Gastrocnemius medialis (tissue), 4 donors: ENCODE measurements around the gene LRRC49. TPM values are rescaled to one million over a fixed set of nuclear protein-coding genes. Genes with fewer than 3 reads are reported as not detected.

Source experiments
- ATAC-seq, 2 donors: fragments of 150-250 bp; one replicate each; pipeline ENCODE4 v1.9.1; 2016
- DNase-seq, 2 donors: peaks; one replicate each; pipeline ENCODE4 v3.0.0-alpha.2; 2019
- H3K27ac ChIP-seq, 4 donors: fragments of 200-600 bp; sonication (generic); 1 replicate in 1 of 4; 2 replicates in 3 of 4; pipeline ENCODE4 v1.5.1; 2016 to 2018; ENCODE audit warnings: mild to moderate bottlenecking in 2 of 4, moderate library complexity in 1 of 4
- H3K27me3 ChIP-seq, 3 donors: fragments of 200-600 bp; sonication (generic) in 2 of 3; 1 replicate in 1 of 3; 2 replicates in 2 of 3; pipeline versions ENCODE4 v1.5.1 to v1.6.0; 2016 to 2019; ENCODE audit warnings: mild to moderate bottlenecking in 1 of 3, moderate library complexity in 1 of 3
- H3K36me3 ChIP-seq, 2 donors: fragments of 200-600 bp; sonication (generic) in 1 of 2; one replicate each; pipeline ENCODE4 v1.5.1; 2017 to 2018
- H3K4me1 ChIP-seq, 2 donors: fragments of 200-600 bp; sonication (generic) in 1 of 2; one replicate each; pipeline ENCODE4 v1.5.1; 2016 to 2017; ENCODE audit warnings: mild to moderate bottlenecking in 2 of 2
- H3K4me3 ChIP-seq, 4 donors: fragments of 200-600 bp; sonication (generic) in 3 of 4; 1 replicate in 1 of 4; 2 replicates in 3 of 4; pipeline ENCODE4 v1.5.1; 2016 to 2019; ENCODE audit warnings: mild to moderate bottlenecking in 2 of 4
- H3K9me3 ChIP-seq, 3 donors: fragments of 200-600 bp; sonication (generic) in 2 of 3; 1 replicate in 1 of 3; 2 replicates in 2 of 3; pipeline ENCODE4 v1.5.1; 2016 to 2019
- CTCF ChIP-seq, 5 experiments: fragments of 450-650 bp in 3 of 5; fragments of 200-600 bp in 2 of 5; sonication (generic) in 2 of 5; IDR thresholded peaks in 4 of 5; conservative IDR thresholded peaks in 1 of 5; 1 replicate in 4 of 5; 2 replicates in 1 of 5; pipeline ENCODE4 v1.5.1; 2016 to 2019; ENCODE audit warnings: antibody characterized with exemption in 5 of 5, mild to moderate bottlenecking in 3 of 5, moderate library complexity in 3 of 5
- POLR2A ChIP-seq, 2 donors: fragments of 450-650 bp; IDR thresholded peaks; one replicate each; pipeline ENCODE4 v1.6.1; 2017; ENCODE audit warnings: antibody characterized with exemption in 2 of 2, mild to moderate bottlenecking in 2 of 2, moderate library complexity in 2 of 2
- in situ Hi-C, 4 donors: fragments of 200-750 bp; cut with MboI; loops; one replicate each; pipeline versions ENCODE4 v1.15.0 to v1.8.0; 2017; ENCODE audit warnings: low sequenced_read_pairs in 4 of 4
- intact Hi-C: fragments of 100-400 bp; cut with DNase I; formaldehyde crosslinking; loops from one replicate; pipeline ENCODE4 v1.15.1; 2023; ENCODE audit warnings: low total_unique reads
- total RNA-seq, 4 donors: library from RNA; depleted of rRNA; stranded (reverse); fragments of >200 nt; gene quantifications; one replicate each; pipeline versions ENCODE4 v1.1.0 to v1.2.3, GENCODE V29; 2016

Gene LRRC49
- total RNA-seq, 4 donors from 2014 or later: 0.51 to 5.0 (median 2.8) TPM

GRCh38 chr15:70852501-70853317, 39.9 kb upstream of the LRRC49 start:
- TF ChIP-seq CTCF (IDR thresholded peaks at IDR 0.05 in 4 of 5, conservative IDR thresholded peaks at IDR 0.05 in 1 of 5) (no peak), POLR2A (IDR thresholded peaks at IDR 0.05) (no peak)
- DNase-seq (no peak), ATAC-seq (no peak)
- H3K27me3 ChIP-seq: no peaks in the 10 kb centered on the region
- in situ Hi-C loops: no loop called here
- peak overlapping the region; percentile 55 to 75 (median 61) for H3K4me3 ChIP-seq
- H3K36me3 ChIP-seq: no peaks in the 10 kb centered on the region
- H3K4me1 ChIP-seq: peaks cover 0 to 15% of the 10 kb centered on the region in 2 donors
- intact Hi-C loops: no loop called here
- peak overlapping the region; percentile 68 to 84 (median 77) for H3K27ac ChIP-seq
- H3K9me3 ChIP-seq: no peaks in the 10 kb centered on the region

- ATAC-seq (peak; percentile 16 to 38), DNase-seq (no peak)
- TF ChIP-seq CTCF (IDR thresholded peaks at IDR 0.05 in 4 of 5, conservative IDR thresholded peaks at IDR 0.05 in 1 of 5) (no peak), POLR2A (IDR thresholded peaks at IDR 0.05) (no peak)
- intact Hi-C loops: no loop called here
- in situ Hi-C loops: no loop called here
- Histone ChIP-seq H3K4me3 (peak overlapping the region; percentile 55 to 75 (median 61)), H3K36me3 (no peaks in the 10 kb centered on the region), H3K27ac (peak overlapping the region; percentile 68 to 84 (median 77)), H3K4me1 (peaks cover 0 to 15% of the 10 kb centered on the region in 2 donors), H3K27me3 (no peaks in the 10 kb centered on the region), H3K9me3 (no peaks in the 10 kb centered on the region)
Measured at GRCh38 chr15:70853318-70853972, 39.2 kb upstream of the LRRC49 start.

GRCh38 chr15:70853973-70854665, 38.5 kb upstream of the LRRC49 start, which contains the start of gene LARP6:
TSS of gene LARP6 (minus strand) at chr15:70854157. CDS start at chr15:70854088, 69 bp downstream.
- intact Hi-C loops (loop anchor here (1.0 kb wide), 1 partner anchor 29 kb away; no protein-coding TSS in a partner anchor), in situ Hi-C loops (no loop called here)
- no peaks in the 10 kb centered on the region for H3K36me3 ChIP-seq
- ATAC-seq: peak; percentile 55 to 63
- no peaks in the 10 kb centered on the region for H3K9me3 ChIP-seq
- TF ChIP-seq POLR2A (IDR thresholded peaks at IDR 0.05) (peak; percentile 53 to 69), CTCF (IDR thresholded peaks at IDR 0.05 in 4 of 5, conservative IDR thresholded peaks at IDR 0.05 in 1 of 5) (peak in 1 of 5 experiments; percentile 9)
- peaks cover 0 to 15% of the 10 kb centered on the region in 2 donors for H3K4me1 ChIP-seq
- no peaks in the 10 kb centered on the region for H3K27me3 ChIP-seq
- peak within 1 kb of the TSS; percentile 68 to 84 (median 77) for H3K27ac ChIP-seq
- DNase-seq: peak in 1 of 2 donors; percentile 34
- H3K4me3 ChIP-seq: peak within 1 kb of the TSS; percentile 55 to 79 (median 68)

GRCh38 chr15:70854666-70854976, 38.0 kb upstream of the LRRC49 start:
- Histone ChIP-seq H3K36me3 (no peaks in the 10 kb centered on the region), H3K27ac (peak overlapping the region; percentile 68 to 84 (median 76)), H3K9me3 (no peaks in the 10 kb centered on the region), H3K27me3 (no peaks in the 10 kb centered on the region), H3K4me3 (peak overlapping the region; percentile 55 to 79 (median 68)), H3K4me1 (peaks cover 0 to 15% of the 10 kb centered on the region in 2 donors)
- DNase-seq: no peak
- TF ChIP-seq CTCF (IDR thresholded peaks at IDR 0.05 in 4 of 5, conservative IDR thresholded peaks at IDR 0.05 in 1 of 5) (no peak), POLR2A (IDR thresholded peaks at IDR 0.05) (no peak)
- ATAC-seq: peak in 1 of 2 donors; percentile 27
- in situ Hi-C loops (no loop called here), intact Hi-C loops (loop anchor here (1.0 kb wide), 1 partner anchor 29 kb away; no protein-coding TSS in a partner anchor)
